ENCODE results near the gene TLR3.
A peak's percentile ranks its signal among the peaks of the same experiment; 100 is the strongest.

TLR3 gene

GRCh38 chr4:186104114-186104889 is 35.3 kb downstream of the TLR3 start, which contains the start of gene FAM149A:
Gene FAM149A, plus strand, starts transcription at chr4:186104704.
- Histone ChIP-seq H3K36me3 (ENCODE audit: low read length) (no peaks in the 10 kb centered on the region), H3F3A (ENCODE audit: insufficient read depth) (no peaks in the 10 kb centered on the region), H3K9ac (ENCODE audit: low read length) (peak within 1 kb of the TSS; percentile 40), H3K27me3 (ENCODE audit: low read length) (no peaks in the 10 kb centered on the region), H2AFZ (ENCODE audit: low read depth, low read length, severe bottlenecking) (no peak within 1 kb of the TSS), H3K4me2 (ENCODE audit: low read depth, low read length, poor library complexity, severe bottlenecking) (peak within 1 kb of the TSS; percentile 58), H3K79me2 (ENCODE audit: insufficient read depth, low read length) (no peaks in the 10 kb centered on the region), H3K27ac (ENCODE audit: low read depth, low read length) (no peak within 1 kb of the TSS), H4K20me1 (ENCODE audit: low read depth, low read length) (no peaks in the 10 kb centered on the region), H3K4me3 (ENCODE audit: insufficient read depth, low read length, poor library complexity, severe bottlenecking) (peak within 1 kb of the TSS; percentile 48), H3K9me3 (ENCODE audit: insufficient read depth, low read length) (no peaks in the 10 kb centered on the region), H3K9me2 (replicated peaks; ENCODE audit: insufficient read depth, low read length) (no peaks in the 10 kb centered on the region)
- TF ChIP-seq CTCF (IDR thresholded peaks at IDR 0.05; ENCODE audit: insufficient read depth, low read length, poor library complexity, severe bottlenecking) (no peak), EZH2phosphoT487 (conservative IDR thresholded peaks at IDR 0.05; ENCODE audit: low read length) (no peak)

- peak overlapping the region; percentile 48 for H3K4me3 ChIP-seq (ENCODE audit: insufficient read depth, low read length, poor library complexity, severe bottlenecking)
- no peaks in the 10 kb centered on the region for H3K79me2 ChIP-seq (ENCODE audit: insufficient read depth, low read length)
- H3K36me3 ChIP-seq (ENCODE audit: low read length): no peaks in the 10 kb centered on the region
- no peak for TF ChIP-seq EZH2phosphoT487 (conservative IDR thresholded peaks at IDR 0.05; ENCODE audit: low read length)
- TF ChIP-seq CTCF (IDR thresholded peaks at IDR 0.05; ENCODE audit: insufficient read depth, low read length, poor library complexity, severe bottlenecking): no peak
- no peaks in the 10 kb centered on the region for H4K20me1 ChIP-seq (ENCODE audit: low read depth, low read length)
- H3K4me2 ChIP-seq (ENCODE audit: low read depth, low read length, poor library complexity, severe bottlenecking): peak overlapping the region; percentile 58
- H3K9me2 ChIP-seq (replicated peaks; ENCODE audit: insufficient read depth, low read length): no peaks in the 10 kb centered on the region
- H2AFZ ChIP-seq (ENCODE audit: low read depth, low read length, severe bottlenecking): no peak overlapping the region
- no peaks in the 10 kb centered on the region for H3K27me3 ChIP-seq (ENCODE audit: low read length)
- H3F3A ChIP-seq (ENCODE audit: insufficient read depth): no peaks in the 10 kb centered on the region
- no peak overlapping the region for H3K27ac ChIP-seq (ENCODE audit: low read depth, low read length)
- H3K9ac ChIP-seq (ENCODE audit: low read length): peak overlapping the region; percentile 40
- no peaks in the 10 kb centered on the region for H3K9me3 ChIP-seq (ENCODE audit: insufficient read depth, low read length)
These were observed 36.1 kb downstream of the TLR3 start for GRCh38 chr4:186104890-186105646.

GRCh38 chr4:186105647-186106321 is 36.8 kb downstream of the TLR3 start:
- no peaks in the 10 kb centered on the region for H3K79me2 ChIP-seq (ENCODE audit: insufficient read depth, low read length)
- H3K27ac ChIP-seq (ENCODE audit: low read depth, low read length): no peak overlapping the region
- no peak overlapping the region; the same call in 1 of the 2 replicates for H3K9ac ChIP-seq (ENCODE audit: low read length)
- H3K4me2 ChIP-seq (ENCODE audit: low read depth, low read length, poor library complexity, severe bottlenecking): peak overlapping the region; percentile 58
- H2AFZ ChIP-seq (ENCODE audit: low read depth, low read length, severe bottlenecking): no peak overlapping the region
- no peaks in the 10 kb centered on the region for H3K9me2 ChIP-seq (replicated peaks; ENCODE audit: insufficient read depth, low read length)
- H3K9me3 ChIP-seq (ENCODE audit: insufficient read depth, low read length): no peaks in the 10 kb centered on the region
- no peaks in the 10 kb centered on the region for H3K36me3 ChIP-seq (ENCODE audit: low read length)
- TF ChIP-seq EZH2phosphoT487 (conservative IDR thresholded peaks at IDR 0.05; ENCODE audit: low read length): no peak
- no peak for TF ChIP-seq CTCF (IDR thresholded peaks at IDR 0.05; ENCODE audit: insufficient read depth, low read length, poor library complexity, severe bottlenecking)
- H4K20me1 ChIP-seq (ENCODE audit: low read depth, low read length): no peaks in the 10 kb centered on the region
- H3K4me3 ChIP-seq (ENCODE audit: insufficient read depth, low read length, poor library complexity, severe bottlenecking): peak overlapping the region; percentile 48
- no peaks in the 10 kb centered on the region for H3K27me3 ChIP-seq (ENCODE audit: low read length)
- no peaks in the 10 kb centered on the region for H3F3A ChIP-seq (ENCODE audit: insufficient read depth)
